DOHH2 (cell line): ENCODE measurements around the gene GLDC.
A peak's percentile ranks its signal among the peaks of the same experiment; 100 is the strongest.

Experiments used
- H3F3A ChIP-seq: fragments of 200-600 bp; sonication (generic), shearing (Covaris generic); 2 replicates; pipeline ENCODE4 v1.6.0; 2016; ENCODE audit warnings: antibody characterized with exemption, mild to moderate bottlenecking; ENCODE audit not compliant: control insufficient read depth, insufficient read depth
- H3K27ac ChIP-seq: fragments of 200-600 bp; sonication (generic); 2 replicates; pipeline ENCODE4 v1.5.1; 2014; ENCODE audit warnings: low read depth, mild to moderate bottlenecking, low read length, moderate library complexity
- H3K27me3 ChIP-seq: fragments of 200-600 bp; sonication (generic); 2 replicates; pipeline ENCODE4 v1.6.1; 2014; ENCODE audit warnings: mild to moderate bottlenecking, low read length, mixed read lengths; ENCODE audit not compliant: control insufficient read depth
- H3K36me3 ChIP-seq: fragments of 200-600 bp; sonication (generic); 2 replicates; pipeline ENCODE4 v1.6.1; 2014; ENCODE audit warnings: mild to moderate bottlenecking, low read length, moderate library complexity, mixed read lengths; ENCODE audit not compliant: control insufficient read depth
- H3K4me1 ChIP-seq: fragments of 200-600 bp; sonication (generic); 2 replicates; pipeline ENCODE4 v1.6.1; 2014; ENCODE audit warnings: mild to moderate bottlenecking, low read length, mixed read lengths; ENCODE audit not compliant: control insufficient read depth
- H3K4me2 ChIP-seq: fragments of 200-600 bp; sonication (generic); 2 replicates; pipeline ENCODE4 v1.6.0; 2014; ENCODE audit warnings: mild to moderate bottlenecking, low read length, moderate library complexity
- H3K4me3 ChIP-seq: fragments of 200-600 bp; sonication (generic); 2 replicates; pipeline ENCODE4 v1.5.1; 2014; ENCODE audit warnings: mild to moderate bottlenecking, low read length, mixed read lengths
- H3K79me2 ChIP-seq: fragments of 200-600 bp; sonication (generic); 2 replicates; pipeline ENCODE4 v1.6.1; 2014; ENCODE audit warnings: mild to moderate bottlenecking, low read length, mixed read lengths; ENCODE audit not compliant: control insufficient read depth
- H3K9me2 ChIP-seq: fragments of 200-600 bp; sonication (generic); replicated peaks from 2 replicates; pipeline ENCODE4 v1.6.1; 2014; ENCODE audit warnings: mild to moderate bottlenecking, low read length, mixed read lengths; ENCODE audit not compliant: control insufficient read depth
- H3K9me3 ChIP-seq: fragments of 200-600 bp; sonication (generic); 2 replicates; pipeline ENCODE4 v1.6.1; 2014; ENCODE audit warnings: antibody characterized with exemption, low read length, mixed read lengths; ENCODE audit not compliant: control insufficient read depth, insufficient read depth
- H4K20me1 ChIP-seq: fragments of 200-600 bp; sonication (generic); 2 replicates; pipeline ENCODE4 v1.6.0; 2014; ENCODE audit warnings: low read depth, mild to moderate bottlenecking, antibody characterized with exemption, low read length, moderate library complexity; ENCODE audit not compliant: control insufficient read depth, insufficient read depth
- CTCF ChIP-seq: fragments of 200-600 bp; sonication (generic); IDR thresholded peaks from one replicate; pipeline ENCODE4 v1.5.1; 2014; ENCODE audit warnings: antibody characterized with exemption, mild to moderate bottlenecking, low read depth, low read length; ENCODE audit not compliant: poor library complexity, severe bottlenecking
- EZH2phosphoT487 ChIP-seq: fragments of 200-600 bp; sonication (generic); IDR thresholded peaks from 2 replicates; pipeline ENCODE4 v1.6.1; 2017; ENCODE audit warnings: borderline replicate concordance, mild to moderate bottlenecking, antibody characterized with exemption, low read length, moderate library complexity, mixed read lengths

GLDC gene

GRCh38 chr9:6581253-6581652 lies 64.3 kb downstream of the GLDC start:
- Histone ChIP-seq H3K4me1 (peaks cover 52% of the 10 kb centered on the region), H3K27ac (no peak overlapping the region), H3K4me2 (no peak overlapping the region), H3K4me3 (no peak overlapping the region), H3F3A (no peaks in the 10 kb centered on the region), H4K20me1 (no peaks in the 10 kb centered on the region), H3K36me3 (no peaks in the 10 kb centered on the region), H3K9me3 (no peaks in the 10 kb centered on the region), H3K79me2 (no peaks in the 10 kb centered on the region), H3K27me3 (no peaks in the 10 kb centered on the region), H3K9me2 (no peaks in the 10 kb centered on the region)
- no peak for TF ChIP-seq CTCF
- no peak for TF ChIP-seq EZH2phosphoT487

GRCh38 chr9:6579613-6580012 lies 65.9 kb downstream of the GLDC start:
- H3K4me1 ChIP-seq = peaks cover 69% of the 10 kb centered on the region
- TF ChIP-seq EZH2phosphoT487 (no peak), CTCF (no peak)
- H3K27ac ChIP-seq = no peak overlapping the region
- H3K79me2 ChIP-seq = no peaks in the 10 kb centered on the region
- H3K4me3 ChIP-seq = no peak overlapping the region
- H3F3A ChIP-seq = no peaks in the 10 kb centered on the region
- peak overlapping the region; percentile 10 for H3K4me2 ChIP-seq
- H3K9me3 ChIP-seq = no peaks in the 10 kb centered on the region
- H3K9me2 ChIP-seq = no peaks in the 10 kb centered on the region
- no peaks in the 10 kb centered on the region for H3K27me3 ChIP-seq
- H3K36me3 ChIP-seq = no peaks in the 10 kb centered on the region
- H4K20me1 ChIP-seq = no peaks in the 10 kb centered on the region

- Histone ChIP-seq H3K4me1 (peaks cover 55% of the 10 kb centered on the region), H4K20me1 (no peaks in the 10 kb centered on the region), H3K9me2 (no peaks in the 10 kb centered on the region), H3K4me3 (no peak overlapping the region), H3K79me2 (no peaks in the 10 kb centered on the region), H3K27ac (no peak overlapping the region), H3K27me3 (no peaks in the 10 kb centered on the region), H3K4me2 (no peak overlapping the region), H3K36me3 (no peaks in the 10 kb centered on the region), H3F3A (no peaks in the 10 kb centered on the region), H3K9me3 (no peaks in the 10 kb centered on the region)
- no peak for TF ChIP-seq CTCF
- TF ChIP-seq EZH2phosphoT487 = no peak
Measured at GRCh38 chr9:6576987-6577386, 68.5 kb downstream of the GLDC start.
